Hepatocyte (in vitro differentiated cells): ENCODE data around the gene SRR. TPM values are rescaled to one million over a fixed set of nuclear protein-coding genes. Genes with fewer than 3 reads are reported as not detected.

Experiments
- DNase-seq: peaks from one replicate; pipeline ENCODE4 v3.0.0-alpha.2; 2016; ENCODE audit warnings: low spot score
- H2AFZ ChIP-seq: fragments of 200-600 bp; sonication (generic); 2 replicates; pipeline ENCODE4 v1.6.0; 2016; ENCODE audit warnings: antibody characterized with exemption, mild to moderate bottlenecking
- H3K27ac ChIP-seq: fragments of 200-600 bp; sonication (generic); 2 replicates; pipeline ENCODE4 v1.5.1; 2016; ENCODE audit warnings: mild to moderate bottlenecking
- H3K27me3 ChIP-seq: fragments of 200-600 bp; sonication (generic); 2 replicates; pipeline ENCODE4 v1.6.1; 2016
- H3K36me3 ChIP-seq: fragments of 200-600 bp; sonication (generic); replicated peaks from 2 replicates; pipeline ENCODE4 v1.5.1; 2016; ENCODE audit warnings: low read depth; ENCODE audit not compliant: insufficient read depth
- H3K4me1 ChIP-seq: fragments of 200-600 bp; sonication (generic); 2 replicates; pipeline ENCODE4 v1.5.1; 2016; ENCODE audit warnings: mild to moderate bottlenecking, moderate library complexity; ENCODE audit not compliant: insufficient read depth
- H3K4me2 ChIP-seq: fragments of 200-600 bp; sonication (generic); 2 replicates; pipeline ENCODE4 v1.6.0; 2016
- H3K4me3 ChIP-seq: fragments of 200-600 bp; sonication (generic); 2 replicates; pipeline ENCODE4 v1.5.1; 2016; ENCODE audit warnings: mild to moderate bottlenecking
- H3K79me2 ChIP-seq: fragments of 200-600 bp; sonication (generic); 2 replicates; pipeline ENCODE4 v1.6.0; 2017; ENCODE audit warnings: mild to moderate bottlenecking
- H3K9me2 ChIP-seq: fragments of 200-600 bp; sonication (generic); replicated peaks from 2 replicates; pipeline ENCODE4 v1.6.0; 2017; ENCODE audit warnings: mild to moderate bottlenecking; ENCODE audit not compliant: insufficient read depth
- H3K9me3 ChIP-seq: fragments of 200-600 bp; sonication (generic); 2 replicates; pipeline ENCODE4 v1.5.1; 2016; ENCODE audit warnings: low read depth, mild to moderate bottlenecking
- H4K20me1 ChIP-seq: fragments of 200-600 bp; sonication (generic); 2 replicates; pipeline ENCODE4 v1.6.0; 2016; ENCODE audit warnings: mild to moderate bottlenecking; ENCODE audit not compliant: insufficient read depth, poor library complexity, severe bottlenecking
- EZH2 ChIP-seq: fragments of 200-600 bp; sonication (generic); IDR thresholded peaks from 2 replicates; pipeline ENCODE4 v1.6.1; 2016; ENCODE audit warnings: antibody characterized with exemption, mild to moderate bottlenecking, borderline replicate concordance
- EZH2phosphoT487 ChIP-seq: fragments of 200-600 bp; sonication (generic); IDR thresholded peaks from one replicate; pipeline ENCODE4 v1.6.1; 2018; ENCODE audit warnings: antibody characterized with exemption, mild to moderate bottlenecking, low read depth, moderate library complexity; ENCODE audit not compliant: unreplicated experiment, severe bottlenecking
- WGBS: methylation state at CpG from one replicate; pipeline ENCODE4 v1.1.6; 2016; ENCODE audit warnings: low lambda C conversion rate; ENCODE audit errors: missing lambda C conversion rate; 5-methylcytosine and 5-hydroxymethylcytosine counted together
- polyA plus RNA-seq: library from polyadenylated mRNA; unstranded; fragments of >200 nt; fragmentation: Nextera tagmentation; extraction: Ambion mirVana; gene quantifications from 2 replicates; pipeline ENCODE4 v1.2.1, GENCODE V29; 2016
- total RNA-seq: library from RNA; depleted of rRNA; stranded (reverse); fragments of >200 nt; gene quantifications from 2 replicates; pipeline ENCODE4 v1.2.3, GENCODE V29; 2014
- TF ChIP-seq, protein P1 (sequence below): fragments of 200-600 bp; sonication (generic); IDR thresholded peaks from 2 replicates; pipeline ENCODE4 v1.5.1; 2016; ENCODE audit warnings: antibody characterized with exemption, mild to moderate bottlenecking; ENCODE audit not compliant: poor library complexity

Gene SRR
- total and polyA plus RNA-seq, 2 experiments from 2014 or later, result 7.8 to 16.0 TPM

DNA sequence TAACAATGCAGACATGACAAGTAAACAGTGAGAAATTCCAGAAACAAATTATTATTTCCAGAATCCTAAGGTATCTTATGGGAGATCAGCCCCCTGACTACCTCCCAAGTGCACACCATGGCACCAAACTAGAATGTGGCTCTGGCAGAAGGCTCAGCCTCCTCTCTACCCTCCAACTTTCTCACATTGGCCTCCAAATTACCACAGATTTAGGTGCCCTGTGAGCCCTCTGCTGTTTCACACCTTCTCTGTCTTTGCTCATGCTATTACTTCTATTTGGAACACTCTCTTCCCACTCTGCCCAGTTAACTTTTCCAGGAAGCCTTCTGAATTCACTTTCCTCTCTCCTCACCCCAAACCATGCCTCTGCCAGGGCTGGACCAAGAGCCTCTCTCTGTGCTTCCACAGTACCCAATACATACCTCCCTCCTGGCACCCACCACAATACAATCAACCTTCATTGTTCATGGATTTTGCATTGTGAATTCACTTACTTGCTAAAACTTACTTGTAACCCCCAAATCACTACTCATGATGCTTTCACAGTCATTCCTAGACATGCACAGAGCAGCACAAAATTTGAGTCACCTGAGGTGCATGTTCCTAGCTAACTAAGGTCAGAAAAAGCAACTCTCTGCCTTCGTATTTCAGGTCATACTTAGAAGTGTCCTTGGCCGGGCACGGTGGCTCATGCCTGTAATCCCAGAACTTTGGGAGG lies 31.6 kb upstream of the SRR start:
- H4K20me1 ChIP-seq, result no peaks in the 10 kb centered on the region
- DNase-seq, result no peak
- WGBS, result 98% methylated on average over 3 of the region's 3 CpGs
- H3K4me2 ChIP-seq, result no peak overlapping the region
- no peaks in the 10 kb centered on the region for H3K9me3 ChIP-seq
- H2AFZ ChIP-seq, result no peak overlapping the region
- H3K27me3 ChIP-seq, result no peaks in the 10 kb centered on the region
- no peaks in the 10 kb centered on the region for H3K4me1 ChIP-seq
- no peaks in the 10 kb centered on the region for H3K9me2 ChIP-seq
- TF ChIP-seq, protein P1, sequence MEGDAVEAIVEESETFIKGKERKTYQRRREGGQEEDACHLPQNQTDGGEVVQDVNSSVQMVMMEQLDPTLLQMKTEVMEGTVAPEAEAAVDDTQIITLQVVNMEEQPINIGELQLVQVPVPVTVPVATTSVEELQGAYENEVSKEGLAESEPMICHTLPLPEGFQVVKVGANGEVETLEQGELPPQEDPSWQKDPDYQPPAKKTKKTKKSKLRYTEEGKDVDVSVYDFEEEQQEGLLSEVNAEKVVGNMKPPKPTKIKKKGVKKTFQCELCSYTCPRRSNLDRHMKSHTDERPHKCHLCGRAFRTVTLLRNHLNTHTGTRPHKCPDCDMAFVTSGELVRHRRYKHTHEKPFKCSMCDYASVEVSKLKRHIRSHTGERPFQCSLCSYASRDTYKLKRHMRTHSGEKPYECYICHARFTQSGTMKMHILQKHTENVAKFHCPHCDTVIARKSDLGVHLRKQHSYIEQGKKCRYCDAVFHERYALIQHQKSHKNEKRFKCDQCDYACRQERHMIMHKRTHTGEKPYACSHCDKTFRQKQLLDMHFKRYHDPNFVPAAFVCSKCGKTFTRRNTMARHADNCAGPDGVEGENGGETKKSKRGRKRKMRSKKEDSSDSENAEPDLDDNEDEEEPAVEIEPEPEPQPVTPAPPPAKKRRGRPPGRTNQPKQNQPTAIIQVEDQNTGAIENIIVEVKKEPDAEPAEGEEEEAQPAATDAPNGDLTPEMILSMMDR, result no peak
- no peak for TF ChIP-seq EZH2
- no peak for TF ChIP-seq EZH2phosphoT487
- H3K36me3 ChIP-seq, result no peaks in the 10 kb centered on the region
- H3K27ac ChIP-seq, result no peak overlapping the region
- no peaks in the 10 kb centered on the region for H3K79me2 ChIP-seq
- no peak overlapping the region for H3K4me3 ChIP-seq

DNA sequence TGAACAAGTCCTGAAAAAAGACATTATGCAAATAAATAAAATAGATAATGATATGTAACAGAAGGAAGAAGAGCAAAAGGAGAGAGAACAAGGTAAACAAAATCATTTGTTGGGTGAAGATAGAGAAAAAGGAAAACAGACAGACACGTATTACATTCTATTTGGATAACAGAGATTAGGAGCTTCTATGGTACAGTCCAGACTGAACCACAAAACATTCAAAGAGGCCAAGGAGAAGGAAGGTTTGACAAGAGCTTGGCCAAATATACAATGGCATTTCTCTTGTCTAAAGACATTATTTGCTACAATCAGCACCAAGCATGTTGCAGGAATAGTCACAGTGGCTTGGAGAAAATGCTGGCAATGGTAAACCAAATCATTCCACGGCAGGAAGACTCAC lies 29.3 kb upstream of the SRR start:
- Histone ChIP-seq H3K27ac (no peak overlapping the region), H3K27me3 (no peaks in the 10 kb centered on the region), H3K9me2 (no peaks in the 10 kb centered on the region), H4K20me1 (no peaks in the 10 kb centered on the region), H3K4me1 (no peaks in the 10 kb centered on the region), H3K4me2 (no peak overlapping the region), H3K79me2 (no peaks in the 10 kb centered on the region), H3K36me3 (no peaks in the 10 kb centered on the region), H3K4me3 (no peak overlapping the region), H2AFZ (no peak overlapping the region), H3K9me3 (no peaks in the 10 kb centered on the region)
- whole genome bisulfite sequencing, result 30% methylated on average over 2 of the region's 2 CpGs
- TF ChIP-seq, protein P1, result no peak
- TF ChIP-seq EZH2 (no peak), EZH2phosphoT487 (no peak)
- no peak for DNase-seq

DNA sequence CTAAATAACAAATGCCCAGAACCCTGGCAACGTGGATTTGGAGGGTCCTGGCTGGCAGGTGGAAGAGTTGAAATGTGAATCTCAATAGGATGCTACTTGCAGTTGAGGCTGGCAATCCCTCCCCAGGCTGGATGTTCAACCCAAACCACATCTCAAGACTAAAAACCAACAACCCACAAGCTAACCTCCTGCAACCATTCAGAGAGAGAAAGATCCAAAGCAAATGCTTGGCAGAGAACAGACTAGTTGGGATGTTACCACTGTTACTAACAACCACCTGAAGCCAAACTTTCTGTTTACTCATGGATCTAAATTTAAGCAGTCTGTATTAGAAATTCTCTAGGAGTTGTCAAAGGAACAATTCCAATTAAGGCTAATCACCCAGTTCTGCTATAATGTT lies 28.0 kb upstream of the SRR start:
- H2AFZ ChIP-seq, result no peak overlapping the region
- TF ChIP-seq, protein P1, result no peak
- TF ChIP-seq EZH2 (no peak), EZH2phosphoT487 (no peak)
- H3K36me3 ChIP-seq, result no peaks in the 10 kb centered on the region
- no peaks in the 10 kb centered on the region for H3K4me1 ChIP-seq
- H3K27me3 ChIP-seq, result no peaks in the 10 kb centered on the region
- no peaks in the 10 kb centered on the region for H4K20me1 ChIP-seq
- no peaks in the 10 kb centered on the region for H3K9me2 ChIP-seq
- H3K9me3 ChIP-seq, result no peaks in the 10 kb centered on the region
- no peak for DNase-seq
- no peak overlapping the region for H3K4me2 ChIP-seq
- no peak overlapping the region for H3K4me3 ChIP-seq
- H3K79me2 ChIP-seq, result no peaks in the 10 kb centered on the region
- WGBS, result 82% methylated on average over 1 of the region's 1 CpG
- no peak overlapping the region for H3K27ac ChIP-seq
